Measurements from ENCODE around the gene HAO2.
"Not testable (repeated sequence)": the region's sequence is repeated elsewhere in the genome, so short reads cannot be mapped to it uniquely, and the experiment has no call there.

Gene HAO2

DNA sequence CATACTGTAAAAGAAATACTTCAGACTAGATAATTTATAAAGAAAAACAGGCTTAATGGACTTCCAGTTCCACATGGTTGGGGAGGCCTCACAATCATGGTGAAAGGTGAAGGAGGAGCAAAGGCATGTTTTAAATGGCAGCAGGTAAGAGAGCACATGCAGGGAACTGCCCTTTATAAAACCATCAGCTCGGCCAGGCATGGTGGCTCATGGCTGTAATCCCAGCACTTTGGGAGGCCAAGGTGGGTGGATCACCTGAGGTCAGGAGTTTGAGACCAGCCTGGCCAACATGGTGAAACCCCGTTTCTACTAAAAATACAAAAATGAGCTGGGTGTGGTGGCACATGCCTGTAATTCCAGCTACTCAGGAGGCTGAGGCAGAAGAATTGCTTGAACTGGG is 9.0 kb downstream of the HAO2 start:
- DNase-seq = not testable (repeated sequence)

GRCh38 chr1:119379117-119379516 is 10.5 kb downstream of the HAO2 start:
- DNase-seq = no peak

DNA sequence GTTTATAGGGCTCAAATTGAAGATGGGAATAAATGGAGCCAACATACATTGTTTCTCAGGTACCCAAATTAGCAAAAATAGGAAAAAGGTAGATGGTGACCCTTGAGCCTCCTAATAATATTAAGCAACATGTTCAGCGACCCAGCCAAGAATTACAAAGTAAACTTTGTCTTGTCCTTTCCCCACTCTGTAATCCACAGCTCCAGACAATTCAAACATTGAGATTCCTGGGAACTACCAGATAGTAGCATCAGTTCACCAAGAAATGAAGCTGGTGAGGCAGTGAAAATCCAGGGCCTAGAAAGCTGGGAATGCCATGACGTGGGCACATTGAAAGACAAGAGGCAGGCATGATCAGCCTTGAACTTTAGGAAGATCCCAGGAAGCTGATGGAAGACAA is 11.7 kb downstream of the HAO2 start:
- DNase-seq = no peak

GRCh38 chr1:119380983-119381662 is 12.5 kb downstream of the HAO2 start:
- DNase-seq = no peak

DNA sequence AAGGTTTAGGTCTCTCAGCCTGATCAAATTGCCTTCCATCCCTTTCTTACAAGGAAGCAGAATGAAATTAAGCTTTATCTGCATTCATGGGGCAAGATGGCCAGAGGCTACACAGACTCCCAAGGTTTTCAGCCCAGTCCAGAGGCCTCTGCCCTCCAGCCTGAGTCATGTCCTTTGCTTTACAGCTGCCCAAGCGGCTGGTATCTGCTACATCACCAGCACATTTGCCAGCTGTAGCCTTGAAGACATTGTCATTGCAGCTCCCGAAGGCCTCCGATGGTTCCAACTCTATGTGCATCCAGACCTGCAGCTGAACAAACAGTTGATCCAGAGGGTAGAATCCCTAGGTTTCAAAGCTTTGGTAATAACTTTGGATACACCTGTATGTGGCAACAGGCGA is 16.0 kb downstream of the HAO2 start:
- DNase-seq = no peak

- no peak for DNase-seq
Observed at GRCh38 chr1:119385650-119386049, 17.1 kb downstream of the HAO2 start.

GRCh38 chr1:119387858-119388257 is 19.3 kb downstream of the HAO2 start:
- no peak for DNase-seq

- DNase-seq = no peak
Observed at GRCh38 chr1:119388450-119388849, 19.9 kb downstream of the HAO2 start.

DNA sequence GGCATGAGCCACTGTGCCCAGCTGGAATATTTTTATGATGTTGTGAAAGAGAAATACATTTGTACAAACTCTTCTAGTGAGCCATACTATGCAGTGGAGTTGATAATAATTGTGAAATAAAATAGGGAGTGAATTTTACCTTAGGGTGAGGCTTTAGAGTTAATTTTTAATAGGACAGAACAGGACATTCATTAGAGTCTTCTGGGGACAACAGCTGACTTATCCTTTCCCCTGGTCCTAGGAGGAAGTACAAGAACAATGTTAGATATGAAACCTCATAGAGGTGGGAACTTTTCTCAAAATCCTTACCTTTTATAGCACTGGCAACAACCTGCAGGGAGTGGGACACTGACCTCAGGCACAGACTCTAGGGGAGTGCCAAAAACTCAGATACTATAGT is 21.9 kb downstream of the HAO2 start:
- DNase-seq = no peak

- DNase-seq = no peak
Observed at GRCh38 chr1:119391749-119392148, 23.2 kb downstream of the HAO2 start.

GRCh38 chr1:119394085-119394484 is 25.5 kb downstream of the HAO2 start:
- no peak for DNase-seq

- DNase-seq = no peak
Observed at GRCh38 chr1:119396982-119397381, 28.4 kb downstream of the HAO2 start.

- DNase-seq = no peak
Observed at GRCh38 chr1:119397986-119398385, 29.4 kb downstream of the HAO2 start.

- DNase-seq = no peak
Observed at GRCh38 chr1:119404736-119405135, 36.2 kb downstream of the HAO2 start.

DNA sequence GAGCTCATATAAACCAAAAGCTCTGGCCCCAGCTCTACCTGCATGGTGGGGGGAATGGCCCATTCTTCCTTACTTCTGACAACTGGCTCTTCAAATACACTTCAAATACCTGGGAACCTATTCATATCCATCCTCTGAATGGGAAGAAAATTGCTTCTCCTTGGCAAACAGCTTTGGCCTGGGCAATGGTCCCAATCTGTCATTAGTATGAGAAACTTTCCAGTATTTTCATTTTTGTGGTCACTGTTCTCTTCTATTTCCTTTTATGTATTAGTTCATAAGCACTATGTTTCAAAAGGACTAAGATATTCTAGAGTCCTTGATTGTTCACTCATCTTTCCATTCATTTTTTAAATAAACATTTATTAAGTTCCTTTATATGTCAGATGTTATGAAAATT is 41.1 kb downstream of the HAO2 start:
- DNase-seq = no peak

GRCh38 chr1:119410961-119411360 is 42.4 kb downstream of the HAO2 start:
- DNase-seq = no peak

DNA sequence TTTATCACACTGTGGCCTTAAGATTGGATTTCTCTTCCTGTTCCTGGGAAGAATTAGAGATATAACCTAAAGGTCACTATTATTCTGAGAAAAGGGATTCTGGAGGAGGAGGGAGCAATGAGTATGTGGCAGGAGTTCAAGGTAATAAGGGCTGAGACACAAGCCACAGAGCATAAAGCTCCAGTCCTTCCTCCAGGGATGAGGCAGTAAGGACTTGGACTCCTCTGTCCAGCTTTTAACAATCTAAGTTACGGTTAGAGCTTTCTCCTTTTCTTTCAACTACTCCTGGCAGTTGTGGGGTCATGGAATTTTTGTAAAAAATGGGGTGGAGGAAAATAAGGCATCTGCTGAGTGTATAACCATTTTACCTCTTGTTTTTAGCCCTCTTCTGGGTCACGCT is 46.4 kb downstream of the HAO2 start, which contains the start of gene HSD3B2:
TSS of gene HSD3B2 (plus strand) at position 201 of the 400 bp plus-strand sequence. CDS start 270 bp downstream, outside the sequence.
- no peak for DNase-seq

DNA sequence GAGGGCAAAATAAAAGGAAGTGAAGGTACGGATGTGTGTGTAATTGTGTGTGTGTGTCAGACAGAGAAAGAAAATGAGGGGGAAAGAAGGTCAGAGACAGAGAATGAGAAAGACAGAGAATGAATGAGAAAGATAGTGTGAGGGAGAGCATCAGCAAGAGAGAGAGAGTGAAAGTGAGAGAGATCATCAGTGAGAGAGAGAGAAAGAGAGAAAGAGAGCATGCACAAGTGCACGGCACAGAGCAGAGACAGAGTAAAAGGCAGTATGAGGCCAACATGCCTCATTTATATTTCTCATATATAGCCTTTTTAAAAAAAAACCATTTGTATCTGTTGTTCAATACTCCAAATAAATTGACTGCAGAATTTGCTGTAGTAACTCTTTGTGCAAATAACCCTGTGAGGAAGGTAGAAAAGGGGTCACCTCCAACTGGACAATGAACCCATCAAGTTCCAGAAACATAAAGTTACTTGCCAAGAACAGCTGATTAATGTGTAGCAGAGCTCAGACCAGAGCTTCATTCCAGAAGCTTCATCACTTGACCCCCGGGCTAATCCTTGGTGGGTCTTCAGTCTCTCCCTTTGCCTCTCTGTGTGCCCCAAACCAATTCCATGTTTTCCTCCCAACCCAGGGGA is 47.5 kb downstream of the HAO2 start:
- DNase-seq = no peak

DNA sequence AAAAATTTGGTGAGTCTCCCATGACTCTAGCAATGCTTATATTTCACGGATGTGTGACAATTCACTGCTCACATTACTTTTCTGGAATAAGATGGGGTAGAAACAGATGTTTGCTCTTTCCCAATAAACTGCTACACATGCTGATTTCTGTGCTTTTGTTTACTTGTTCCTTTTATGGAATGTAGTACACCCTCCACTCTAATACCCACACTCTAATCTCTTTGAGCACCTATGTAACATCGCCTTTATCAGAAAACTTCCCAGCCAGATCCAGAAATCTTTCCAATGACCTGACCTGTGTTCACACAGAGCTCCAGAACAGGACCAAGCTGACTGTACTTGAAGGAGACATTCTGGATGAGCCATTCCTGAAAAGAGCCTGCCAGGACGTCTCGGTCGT is 50.5 kb downstream of the HAO2 start:
- no peak for DNase-seq

DNA sequence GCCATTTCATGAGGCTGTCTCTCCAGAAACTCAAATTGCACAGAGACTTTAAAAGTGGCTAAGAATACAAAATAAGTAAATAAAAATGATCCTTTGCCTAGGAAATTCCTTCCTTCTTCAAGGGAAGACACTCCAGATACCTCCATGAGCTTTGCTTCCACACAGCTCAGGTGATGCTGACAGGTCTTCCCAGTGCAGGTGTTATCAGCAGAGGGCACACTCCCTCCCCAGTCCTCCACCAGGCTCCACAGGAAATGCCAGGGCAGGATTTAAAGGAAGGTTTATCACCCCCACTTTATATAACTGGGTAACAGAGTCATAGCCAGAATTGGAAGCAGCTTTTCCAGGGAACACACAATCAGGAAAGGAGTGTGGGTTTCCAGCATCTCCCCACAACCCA is 52.1 kb downstream of the HAO2 start:
- DNase-seq = no peak

GRCh38 chr1:119422631-119423030 is 54.0 kb downstream of the HAO2 start:
- DNase-seq = no peak

GRCh38 chr1:119428991-119429390 is 60.4 kb downstream of the HAO2 start:
- no peak for DNase-seq

GRCh38 chr1:119429687-119430086 is 61.1 kb downstream of the HAO2 start:
- DNase-seq = no peak

Data from anterior cingulate cortex (tissue), 58 donors.